ENCODE measurements around the gene SERPINA12. TPM values are rescaled to one million over a fixed set of nuclear protein-coding genes. Genes with fewer than 3 reads are reported as not detected.

Gene SERPINA12
- total and polyA plus RNA-seq, 5 donors = not detected

DNA sequence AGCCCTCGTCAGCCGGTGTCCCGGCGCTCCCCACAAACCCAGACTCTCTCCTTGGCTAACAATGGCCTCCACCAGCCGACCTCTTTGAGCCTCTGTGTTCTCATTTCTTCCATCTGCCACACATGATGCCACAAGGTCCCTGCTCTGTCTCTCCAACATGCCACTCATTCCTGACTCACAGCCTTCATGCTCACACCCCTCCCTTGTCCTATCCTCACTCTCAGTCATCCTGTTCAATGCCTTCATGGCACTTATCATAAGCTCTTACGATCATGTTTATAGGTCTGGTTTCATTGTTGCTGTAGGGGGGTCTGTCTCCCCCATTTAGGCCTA lies 47.1 kb downstream of the SERPINA12 start:
- Histone ChIP-seq H3K9me3 (ENCODE audit: control insufficient read depth, low read length) (no peaks in the 10 kb centered on the region), H3K27ac (ENCODE audit: low read length) (no peak overlapping the region), H3K4me3 (ENCODE audit: low read length) (no peak overlapping the region), H3K27me3 (ENCODE audit: control insufficient read depth, insufficient read depth) (no peaks in the 10 kb centered on the region), H3K4me1 (ENCODE audit: control insufficient read depth, insufficient read depth, low read length) (no peaks in the 10 kb centered on the region)
- no peak for DNase-seq
- no peak for ATAC-seq
- intact Hi-C loops (cut with DNase I) = no loop called here
- WGBS = 81% methylated on average over 6 of the region's 6 CpGs

DNA sequence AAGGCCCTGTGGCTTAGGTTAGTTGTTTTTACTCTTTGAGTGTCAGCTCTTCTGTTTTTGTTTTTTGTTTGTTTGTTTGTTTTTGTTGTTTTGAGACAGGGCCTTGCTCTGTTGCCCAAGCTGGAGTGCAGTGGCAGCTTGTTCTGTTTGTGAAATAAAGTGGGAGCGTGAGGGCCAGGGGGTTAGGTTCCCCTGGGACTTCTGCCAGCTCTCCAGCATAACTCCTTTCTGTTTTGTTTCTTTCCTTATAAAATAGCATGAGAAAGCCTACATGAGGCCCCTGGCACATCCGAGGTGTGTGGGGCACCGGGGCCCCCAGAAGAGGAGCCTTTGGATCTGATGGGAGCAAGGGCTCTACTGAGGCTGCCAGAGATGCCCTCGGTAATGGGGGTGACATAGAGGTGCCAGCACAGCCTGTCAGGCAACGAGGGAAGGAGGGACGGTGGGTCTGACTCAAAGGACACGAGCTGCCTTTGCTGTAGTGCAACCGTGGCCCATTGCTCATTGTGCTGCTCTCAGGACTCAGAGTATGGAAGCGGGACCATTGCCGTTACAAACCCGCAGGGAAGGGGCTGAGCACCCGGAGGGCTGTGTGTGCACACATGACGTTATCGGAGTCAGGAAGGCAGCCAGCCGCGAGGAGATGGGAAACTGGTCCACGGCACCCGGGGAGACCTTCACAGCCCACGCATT lies 47.6 kb downstream of the SERPINA12 start:
- H3K4me3 ChIP-seq (ENCODE audit: low read length) = no peak overlapping the region
- DNase-seq (no peak), ATAC-seq (no peak)
- 82% methylated on average over 19 of the region's 19 CpGs for WGBS
- no peak overlapping the region for H3K27ac ChIP-seq (ENCODE audit: low read length)
- H3K4me1 ChIP-seq (ENCODE audit: control insufficient read depth, insufficient read depth, low read length) = no peaks in the 10 kb centered on the region
- no peaks in the 10 kb centered on the region for H3K27me3 ChIP-seq (ENCODE audit: control insufficient read depth, insufficient read depth)
- no peaks in the 10 kb centered on the region for H3K9me3 ChIP-seq (ENCODE audit: control insufficient read depth, low read length)
- intact Hi-C loops (cut with DNase I) = no loop called here

DNA sequence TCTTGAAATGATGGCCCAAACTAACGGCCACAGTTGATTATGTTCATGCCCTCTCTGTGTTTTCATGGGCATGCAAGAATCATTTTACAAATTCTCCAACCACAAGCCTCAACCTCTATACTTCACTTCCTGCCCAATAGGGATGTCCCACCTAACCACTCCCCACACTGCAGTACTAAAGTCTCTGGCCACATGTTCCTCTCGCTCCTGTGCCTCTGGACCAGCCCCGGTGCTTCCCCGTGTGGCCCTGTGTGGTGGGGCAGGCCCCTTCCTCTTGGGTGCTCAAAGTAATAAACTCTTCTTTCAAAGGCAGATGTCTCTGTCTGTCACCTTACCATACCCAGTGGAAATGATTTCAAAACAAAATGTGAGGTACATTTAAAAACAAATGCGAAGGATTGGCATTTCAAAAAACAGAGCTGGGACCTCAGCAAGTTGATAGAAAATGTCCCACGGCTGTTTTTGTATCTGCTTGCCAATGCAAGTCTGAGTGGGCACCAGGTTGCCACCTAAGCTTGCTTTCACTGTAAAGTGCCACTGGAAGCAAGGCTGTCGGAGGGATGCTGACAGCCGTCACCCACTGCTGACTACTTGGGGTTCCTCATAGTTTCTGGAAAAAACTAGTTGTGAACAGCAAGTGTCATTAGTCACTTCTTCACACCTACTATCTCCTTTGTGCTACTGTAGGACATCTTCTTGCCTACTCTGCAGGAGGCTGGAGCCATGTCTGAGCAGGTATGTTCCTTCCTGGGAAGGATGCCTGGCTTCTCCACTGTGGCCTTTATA lies 48.4 kb downstream of the SERPINA12 start:
- ATAC-seq (no peak), DNase-seq (no peak)
- 69% methylated on average over 8 of the region's 8 CpGs for WGBS
- Histone ChIP-seq H3K27ac (ENCODE audit: low read length) (no peak overlapping the region), H3K9me3 (ENCODE audit: control insufficient read depth, low read length) (no peaks in the 10 kb centered on the region), H3K27me3 (ENCODE audit: control insufficient read depth, insufficient read depth) (no peaks in the 10 kb centered on the region), H3K4me1 (ENCODE audit: control insufficient read depth, insufficient read depth, low read length) (no peaks in the 10 kb centered on the region), H3K4me3 (ENCODE audit: low read length) (no peak overlapping the region)
- intact Hi-C loops (cut with DNase I) = no loop called here

DNA sequence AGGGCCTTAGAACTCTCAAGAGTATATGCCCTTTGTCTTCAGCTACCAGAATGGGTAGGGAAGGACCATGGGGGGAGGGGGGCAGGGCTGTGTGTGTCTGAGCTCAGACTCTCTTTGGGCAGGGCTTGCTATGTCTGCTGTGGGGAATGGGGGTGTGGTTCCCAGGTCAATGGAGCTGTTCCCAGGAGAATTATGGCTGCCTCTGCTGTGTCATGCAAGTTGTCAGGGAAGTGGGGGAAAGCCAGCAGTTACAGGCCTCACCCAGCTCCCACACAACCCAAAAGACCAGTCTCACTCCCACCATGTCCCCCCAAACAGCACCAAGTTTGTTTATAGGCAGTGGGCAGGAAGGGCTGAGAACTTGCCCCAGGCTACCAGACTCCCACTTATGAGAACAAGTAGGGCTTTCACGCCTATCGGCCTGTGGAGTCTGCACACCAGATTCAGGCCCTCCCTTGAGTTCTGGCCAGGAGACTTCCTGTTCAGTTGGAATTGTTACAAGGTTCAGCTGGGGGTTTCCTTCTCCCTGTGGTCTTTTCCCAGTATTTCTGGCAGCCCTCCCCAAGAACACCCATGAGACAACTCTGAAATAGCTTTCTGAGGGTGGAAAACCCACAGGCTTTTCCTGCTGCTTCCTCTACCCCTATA lies 50.6 kb downstream of the SERPINA12 start:
- intact Hi-C loops (cut with DNase I) = no loop called here
- 38% methylated on average over 2 of the region's 2 CpGs for WGBS
- ATAC-seq = no peak

GRCh38 chr14:94458096-94458495 lies 51.2 kb downstream of the SERPINA12 start:
- no peaks in the 10 kb centered on the region for H3K9me3 ChIP-seq (ENCODE audit: control insufficient read depth, low read length)
- no peak for ATAC-seq
- no peak for DNase-seq
- H3K27ac ChIP-seq (ENCODE audit: low read length) = no peak overlapping the region
- no peaks in the 10 kb centered on the region for H3K4me1 ChIP-seq (ENCODE audit: control insufficient read depth, insufficient read depth, low read length)
- 79% methylated on average over 1 of the region's 1 CpG for WGBS
- no peak overlapping the region for H3K4me3 ChIP-seq (ENCODE audit: low read length)
- H3K27me3 ChIP-seq (ENCODE audit: control insufficient read depth, insufficient read depth) = no peaks in the 10 kb centered on the region
- intact Hi-C loops (cut with DNase I) = no loop called here

More for the DNA sequence above, 50.6 kb downstream of the SERPINA12 start:
- Histone ChIP-seq H3K4me3 (ENCODE audit: low read length) (no peak overlapping the region), H3K27ac (ENCODE audit: low read length) (no peak overlapping the region), H3K4me1 (ENCODE audit: control insufficient read depth, insufficient read depth, low read length) (no peaks in the 10 kb centered on the region), H3K27me3 (ENCODE audit: control insufficient read depth, insufficient read depth) (no peaks in the 10 kb centered on the region), H3K9me3 (ENCODE audit: control insufficient read depth, low read length) (no peaks in the 10 kb centered on the region)
- no peak for DNase-seq

GRCh38 chr14:94455928-94456327 lies 53.3 kb downstream of the SERPINA12 start:
- Histone ChIP-seq H3K9me3 (ENCODE audit: control insufficient read depth, low read length) (no peaks in the 10 kb centered on the region), H3K27me3 (ENCODE audit: control insufficient read depth, insufficient read depth) (no peaks in the 10 kb centered on the region), H3K27ac (ENCODE audit: low read length) (no peak overlapping the region), H3K4me1 (ENCODE audit: control insufficient read depth, insufficient read depth, low read length) (no peaks in the 10 kb centered on the region), H3K4me3 (ENCODE audit: low read length) (no peak overlapping the region)
- DNase-seq = no peak
- intact Hi-C loops (cut with DNase I) = no loop called here
- ATAC-seq = no peak
- WGBS = 0% methylated on average over 1 of the region's 1 CpG

DNA sequence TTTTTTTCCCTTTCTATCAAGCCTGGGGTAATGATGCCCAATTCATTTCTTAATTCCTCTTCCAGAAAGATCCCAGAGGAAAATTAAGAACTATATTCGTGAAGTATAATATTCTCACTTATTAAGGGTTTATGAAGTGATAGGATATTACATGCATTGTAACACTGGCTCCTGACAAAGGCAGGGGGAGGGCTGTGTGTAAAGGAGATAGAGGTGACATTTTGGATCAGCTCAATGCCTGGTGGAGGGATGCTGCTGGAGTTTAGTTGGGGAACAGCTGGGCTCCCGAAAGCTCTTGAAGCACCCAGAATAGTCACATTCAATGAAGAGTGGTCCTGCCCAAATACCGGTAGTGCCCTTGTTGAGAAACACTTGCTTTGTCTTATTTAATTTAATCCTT lies 57.4 kb downstream of the SERPINA12 start:
- Histone ChIP-seq H3K4me3 (ENCODE audit: low read length) (no peak overlapping the region), H3K27ac (ENCODE audit: low read length) (no peak overlapping the region), H3K9me3 (ENCODE audit: control insufficient read depth, low read length) (no peaks in the 10 kb centered on the region), H3K4me1 (ENCODE audit: control insufficient read depth, insufficient read depth, low read length) (no peaks in the 10 kb centered on the region), H3K27me3 (ENCODE audit: control insufficient read depth, insufficient read depth) (no peaks in the 10 kb centered on the region)
- no peak for ATAC-seq
- intact Hi-C loops (cut with DNase I) = no loop called here
- no peak for DNase-seq
- 42% methylated on average over 3 of the region's 3 CpGs for WGBS

DNA sequence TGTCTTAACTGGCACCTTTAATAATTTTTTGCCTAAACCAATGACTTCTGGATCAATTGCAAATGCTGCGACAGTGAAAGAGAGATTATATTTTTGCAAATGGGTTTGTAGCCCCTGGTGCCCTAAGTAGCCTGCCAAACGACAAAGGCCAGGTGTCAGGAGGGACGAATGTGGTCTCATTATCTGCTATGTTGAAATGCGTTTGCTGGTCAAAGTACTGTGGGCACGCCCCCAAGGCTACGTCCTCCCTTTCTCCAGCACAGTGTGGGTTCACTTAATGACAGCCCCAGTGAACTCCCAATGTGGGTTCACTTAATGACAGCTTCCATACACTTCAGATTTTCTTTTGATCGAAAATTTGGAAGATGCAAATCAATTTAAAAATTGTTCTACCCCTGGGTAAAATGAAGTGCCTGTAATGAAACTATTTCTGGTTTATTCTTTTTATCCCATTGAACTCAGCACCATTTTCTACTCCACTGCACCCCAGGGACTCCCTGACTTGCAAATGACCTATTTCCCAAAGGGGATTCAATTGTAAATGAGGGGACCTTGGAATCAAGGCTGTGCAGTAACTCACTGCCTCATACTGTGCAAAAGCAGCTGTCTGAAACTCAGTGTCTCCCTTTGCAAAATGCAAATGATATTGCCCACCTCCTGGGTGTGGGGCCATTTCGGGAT lies 58.0 kb downstream of the SERPINA12 start:
- DNase-seq (no peak), ATAC-seq (no peak)
- 14% methylated on average over 8 of the region's 8 CpGs for WGBS
- Histone ChIP-seq H3K27ac (ENCODE audit: low read length) (no peak overlapping the region), H3K9me3 (ENCODE audit: control insufficient read depth, low read length) (no peaks in the 10 kb centered on the region), H3K4me1 (ENCODE audit: control insufficient read depth, insufficient read depth, low read length) (no peaks in the 10 kb centered on the region), H3K27me3 (ENCODE audit: control insufficient read depth, insufficient read depth) (no peaks in the 10 kb centered on the region), H3K4me3 (ENCODE audit: low read length) (no peak overlapping the region)
- intact Hi-C loops (cut with DNase I) = no loop called here

DNA sequence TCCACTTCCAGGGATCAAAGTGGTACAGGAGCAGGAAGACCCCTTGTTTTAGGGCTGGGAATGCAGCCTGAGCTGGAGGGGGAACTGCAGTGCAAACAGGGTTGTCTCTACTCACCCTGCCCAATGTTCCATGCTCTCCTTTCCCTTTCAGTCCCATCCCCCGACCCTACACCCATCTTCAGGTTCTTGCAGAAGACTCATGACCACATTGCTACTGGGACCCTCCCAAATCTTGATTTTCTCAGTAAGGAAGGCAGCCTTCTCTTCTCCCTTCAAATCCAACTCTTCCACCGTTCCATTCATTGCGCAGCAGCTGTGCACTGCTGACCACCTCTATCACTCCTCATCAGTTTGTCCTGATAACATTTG lies 58.6 kb downstream of the SERPINA12 start:
- H3K27ac ChIP-seq (ENCODE audit: low read length) = no peak overlapping the region
- DNase-seq (no peak), ATAC-seq (no peak)
- intact Hi-C loops (cut with DNase I) = no loop called here
- H3K9me3 ChIP-seq (ENCODE audit: control insufficient read depth, low read length) = no peaks in the 10 kb centered on the region
- no peak overlapping the region for H3K4me3 ChIP-seq (ENCODE audit: low read length)
- H3K4me1 ChIP-seq (ENCODE audit: control insufficient read depth, insufficient read depth, low read length) = no peaks in the 10 kb centered on the region
- no peaks in the 10 kb centered on the region for H3K27me3 ChIP-seq (ENCODE audit: control insufficient read depth, insufficient read depth)
- 59% methylated on average over 3 of the region's 3 CpGs for WGBS

- no peak overlapping the region for H3K27ac ChIP-seq (ENCODE audit: low read length)
- no peak overlapping the region for H3K4me3 ChIP-seq (ENCODE audit: low read length)
- no peaks in the 10 kb centered on the region for H3K27me3 ChIP-seq (ENCODE audit: control insufficient read depth, insufficient read depth)
- H3K9me3 ChIP-seq (ENCODE audit: control insufficient read depth, low read length) = no peaks in the 10 kb centered on the region
- no peaks in the 10 kb centered on the region for H3K4me1 ChIP-seq (ENCODE audit: control insufficient read depth, insufficient read depth, low read length)
- ATAC-seq (no peak), DNase-seq (no peak)
- intact Hi-C loops (cut with DNase I) = no loop called here
- 72% methylated on average over 6 of the region's 6 CpGs for WGBS
Observed at GRCh38 chr14:94449930-94450329, 59.3 kb downstream of the SERPINA12 start.
